ENCODE results near the gene GLRB.
"Not testable (repeated sequence)": the region's sequence is repeated elsewhere in the genome, so short reads cannot be mapped to it uniquely, and the experiment has no call there.

Gene GLRB

GRCh38 chr4:157128395-157128794 is 52.4 kb downstream of the GLRB start:
- no peak for DNase-seq (ENCODE audit: low spot score)

GRCh38 chr4:157141976-157142375 is 66.0 kb downstream of the GLRB start:
- DNase-seq (ENCODE audit: low spot score) = no peak

- DNase-seq (ENCODE audit: low spot score) = no peak
Measured at GRCh38 chr4:157143369-157143768, 67.4 kb downstream of the GLRB start.

GRCh38 chr4:157151711-157152110 is 75.8 kb downstream of the GLRB start:
- DNase-seq (ENCODE audit: low spot score) = no peak

GRCh38 chr4:157165935-157166610 is 90.1 kb downstream of the GLRB start:
- no peak for DNase-seq (ENCODE audit: low spot score)

- no peak for DNase-seq (ENCODE audit: low spot score)
Measured at GRCh38 chr4:157170321-157170720, 94.4 kb downstream of the GLRB start.

- no peak for DNase-seq (ENCODE audit: low spot score)
Measured at GRCh38 chr4:157172011-157172410, 96.1 kb downstream of the GLRB start.

- DNase-seq (ENCODE audit: low spot score) = not testable (repeated sequence)
Measured at GRCh38 chr4:157180268-157180667, 104.3 kb downstream of the GLRB start.

- DNase-seq (ENCODE audit: low spot score) = no peak
Measured at GRCh38 chr4:157184300-157184699, 108.3 kb downstream of the GLRB start.

- no peak for DNase-seq (ENCODE audit: low spot score)
Measured at GRCh38 chr4:157185363-157185762, 109.4 kb downstream of the GLRB start.

- DNase-seq (ENCODE audit: low spot score) = no peak
Measured at GRCh38 chr4:157195374-157195773, 119.4 kb downstream of the GLRB start.

- DNase-seq (ENCODE audit: low spot score) = no peak
Measured at GRCh38 chr4:157196046-157196445, 120.1 kb downstream of the GLRB start.

- DNase-seq (ENCODE audit: low spot score) = peak; percentile 56
Measured at GRCh38 chr4:157204634-157205244, 128.8 kb downstream of the GLRB start.

- no peak for DNase-seq (ENCODE audit: low spot score)
Measured at GRCh38 chr4:157217708-157218107, 141.8 kb downstream of the GLRB start.

- DNase-seq (ENCODE audit: low spot score) = no peak
Measured at GRCh38 chr4:157219711-157220370, 143.9 kb downstream of the GLRB start.

- DNase-seq (ENCODE audit: low spot score) = peak; percentile 91
Measured at GRCh38 chr4:157220371-157220881, 144.5 kb downstream of the GLRB start, which contains the start of gene GRIA2. Gene GRIA2 (plus strand): TSS chr4:157220728. CDS start chr4:157221043, 315 bp downstream.

- DNase-seq (ENCODE audit: low spot score) = no peak
Measured at GRCh38 chr4:157221426-157221894, 145.5 kb downstream of the GLRB start.
